Parathyroid adenoma (tissue), 2 donors: ENCODE measurements around the gene LARGE2.
"Not testable (repeated sequence)": the region's sequence is repeated elsewhere in the genome, so short reads cannot be mapped to it uniquely, and the experiment has no call there.

Experiments used
- H2AFZ ChIP-seq: fragments of 300-600 bp; sonication (generic); one replicate; pipeline ENCODE4 v1.7.0; 2017; ENCODE audit warnings: antibody characterized with exemption, mild to moderate bottlenecking
- H3K27ac ChIP-seq: fragments of 300-600 bp; sonication (generic); one replicate; pipeline ENCODE4 v1.7.0; 2017
- H3K27me3 ChIP-seq: fragments of 300-600 bp; sonication (generic); one replicate; pipeline ENCODE4 v1.7.0; 2017; ENCODE audit warnings: low read length; ENCODE audit not compliant: control insufficient read depth, insufficient read depth
- H3K36me3 ChIP-seq: fragments of 300-600 bp; sonication (generic); one replicate; pipeline ENCODE4 v1.7.0; 2017; ENCODE audit warnings: low read length; ENCODE audit not compliant: control insufficient read depth, insufficient read depth
- H3K4me1 ChIP-seq: fragments of 300-600 bp; sonication (generic); one replicate; pipeline ENCODE4 v1.7.0; 2017; ENCODE audit warnings: control low read depth
- H3K4me2 ChIP-seq: fragments of 300-600 bp; sonication (generic); one replicate; pipeline ENCODE4 v1.7.0; 2017; ENCODE audit warnings: low read length
- H3K4me3 ChIP-seq: fragments of 300-600 bp; sonication (generic); one replicate; pipeline ENCODE4 v1.7.0; 2017; ENCODE audit warnings: low read depth, low read length
- H3K79me2 ChIP-seq: fragments of 300-600 bp; sonication (generic); one replicate; pipeline ENCODE4 v1.7.0; 2017; ENCODE audit warnings: control low read depth
- H3K9ac ChIP-seq: fragments of 300-600 bp; sonication (generic); one replicate; pipeline ENCODE4 v1.7.0; 2017; ENCODE audit warnings: mild to moderate bottlenecking
- H3K9me3 ChIP-seq: fragments of 300-600 bp; sonication (generic); one replicate; pipeline ENCODE4 v1.7.0; 2017; ENCODE audit warnings: low read length; ENCODE audit not compliant: control insufficient read depth
- CTCF ChIP-seq: fragments of 300-600 bp; sonication (generic); IDR thresholded peaks from one replicate; pipeline ENCODE4 v1.7.0; 2017; ENCODE audit warnings: antibody characterized with exemption, mild to moderate bottlenecking
- donor health status: primary hyperparathyroidism.

Gene LARGE2

GRCh38 chr11:45899086-45899447, 23.4 kb upstream of the LARGE2 start:
- TF ChIP-seq CTCF, result no peak

DNA sequence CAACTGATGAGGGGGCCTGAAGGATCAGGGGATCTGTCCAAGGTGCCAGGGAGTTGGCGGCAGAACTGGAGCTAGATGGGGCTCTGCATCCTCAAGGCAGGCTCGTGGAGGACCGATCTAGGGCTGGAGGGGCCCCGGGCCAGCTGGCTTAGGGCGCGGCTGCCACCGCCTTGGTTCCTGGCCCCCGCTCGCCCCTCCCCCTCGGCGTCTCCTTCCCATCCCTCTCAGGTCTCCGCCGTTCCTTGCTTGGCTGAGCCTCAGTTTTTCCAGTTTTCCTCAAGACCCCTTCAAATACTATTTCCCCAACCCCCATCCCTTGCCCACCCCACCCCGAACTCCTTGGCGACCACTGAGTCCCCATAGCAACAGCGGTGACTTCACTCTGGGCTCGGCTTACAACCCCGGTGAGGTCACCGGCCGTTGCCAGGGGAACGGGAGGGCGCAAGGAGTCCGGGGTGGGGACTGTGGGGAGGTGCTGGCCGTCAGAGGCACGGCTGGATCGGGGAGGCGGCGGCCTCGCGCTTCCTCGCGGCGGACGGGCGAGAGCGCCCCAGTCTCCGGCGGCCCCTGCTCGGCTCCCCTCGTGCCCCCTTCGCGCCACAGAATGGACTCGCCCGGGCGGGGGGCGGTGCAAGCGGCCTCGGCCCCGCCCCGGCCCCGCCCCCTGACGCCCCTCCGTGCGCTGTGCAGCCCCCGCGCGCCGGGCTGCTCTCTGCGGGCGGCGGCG, 22.8 kb upstream of the LARGE2 start:
- H3K79me2 ChIP-seq, result peaks cover 5% of the 10 kb centered on the region
- TF ChIP-seq CTCF, result no peak
- peak overlapping the region; percentile 50 for H2AFZ ChIP-seq
- no peaks in the 10 kb centered on the region for H3K27me3 ChIP-seq
- H3K9ac ChIP-seq, result no peak overlapping the region
- peak overlapping the region; percentile 65 for H3K4me2 ChIP-seq
- H3K4me3 ChIP-seq, result peak overlapping the region; percentile 40
- no peaks in the 10 kb centered on the region for H3K9me3 ChIP-seq
- H3K27ac ChIP-seq, result peak overlapping the region; percentile 42
- peaks cover 27% of the 10 kb centered on the region for H3K4me1 ChIP-seq
- H3K36me3 ChIP-seq, result no peaks in the 10 kb centered on the region

More at GRCh38 chr11:45899086-45899447, 23.4 kb upstream of the LARGE2 start:
- Histone ChIP-seq H2AFZ (peak overlapping the region; percentile 50), H3K36me3 (no peaks in the 10 kb centered on the region), H3K4me2 (peak overlapping the region; percentile 65), H3K9me3 (no peaks in the 10 kb centered on the region), H3K4me3 (peak overlapping the region; percentile 40), H3K4me1 (peaks cover 27% of the 10 kb centered on the region), H3K79me2 (peaks cover 5% of the 10 kb centered on the region), H3K9ac (no peak overlapping the region), H3K27me3 (no peaks in the 10 kb centered on the region), H3K27ac (peak overlapping the region; percentile 42)

DNA sequence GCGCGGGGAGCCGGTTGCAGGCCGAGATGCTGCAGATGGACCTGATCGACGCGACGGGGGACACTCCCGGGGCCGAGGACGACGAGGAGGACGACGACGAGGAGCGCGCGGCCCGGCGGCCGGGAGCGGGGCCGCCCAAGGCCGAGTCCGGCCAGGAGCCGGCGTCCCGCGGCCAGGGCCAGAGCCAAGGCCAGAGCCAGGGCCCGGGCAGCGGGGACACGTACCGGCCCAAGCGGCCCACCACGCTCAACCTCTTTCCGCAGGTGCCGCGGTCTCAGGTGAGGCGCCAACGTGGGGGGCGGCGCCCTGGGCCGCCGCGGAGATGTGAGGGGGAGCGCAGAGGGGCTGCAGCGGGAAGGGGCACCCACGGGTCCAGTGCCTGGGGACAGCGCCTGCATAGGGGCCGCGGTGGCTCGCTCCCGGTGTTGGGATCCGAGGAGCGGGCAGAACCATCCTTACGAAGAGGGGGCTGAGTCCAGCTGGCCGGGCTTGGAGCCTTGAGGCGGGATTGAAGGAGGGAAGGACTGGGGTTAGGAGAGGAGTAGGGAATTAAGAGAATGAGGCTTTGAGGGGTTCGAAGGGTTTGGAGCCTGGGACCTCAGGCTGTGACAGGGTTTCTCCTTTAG, 22.2 kb upstream of the LARGE2 start:
- not testable (repeated sequence) for H3K9ac ChIP-seq, H3K27me3 ChIP-seq, H3K9me3 ChIP-seq, H3K79me2 ChIP-seq, H3K27ac ChIP-seq, H2AFZ ChIP-seq, H3K36me3 ChIP-seq
- H3K4me1 ChIP-seq, result peaks cover 27% of the 10 kb centered on the region
- H3K4me3 ChIP-seq, result peak overlapping the region; percentile 49
- H3K4me2 ChIP-seq, result peak overlapping the region; percentile 82

GRCh38 chr11:45900916-45901617, 21.4 kb upstream of the LARGE2 start:
- Histone ChIP-seq H3K79me2 (peaks cover 5% of the 10 kb centered on the region), H2AFZ (no peak overlapping the region), H3K9ac (no peak overlapping the region), H3K4me1 (peaks cover 23% of the 10 kb centered on the region), H3K9me3 (no peaks in the 10 kb centered on the region), H3K36me3 (no peaks in the 10 kb centered on the region), H3K4me3 (peak overlapping the region; percentile 49), H3K27ac (no peak overlapping the region), H3K27me3 (no peaks in the 10 kb centered on the region), H3K4me2 (peak overlapping the region; percentile 82)
- no peak for TF ChIP-seq CTCF

GRCh38 chr11:45901626-45902025, 20.8 kb upstream of the LARGE2 start:
- H3K27me3 ChIP-seq, result no peaks in the 10 kb centered on the region
- H3K9me3 ChIP-seq, result no peaks in the 10 kb centered on the region
- TF ChIP-seq CTCF, result no peak
- H2AFZ ChIP-seq, result no peak overlapping the region
- H3K79me2 ChIP-seq, result peaks cover 5% of the 10 kb centered on the region
- no peak overlapping the region for H3K9ac ChIP-seq
- peaks cover 21% of the 10 kb centered on the region for H3K4me1 ChIP-seq
- no peak overlapping the region for H3K27ac ChIP-seq
- no peak overlapping the region for H3K4me3 ChIP-seq
- H3K4me2 ChIP-seq, result no peak overlapping the region
- H3K36me3 ChIP-seq, result no peaks in the 10 kb centered on the region
